ENCODE results near the gene SEPTIN5. TPM values are rescaled to one million over a fixed set of nuclear protein-coding genes. Genes with fewer than 3 reads are reported as not detected.

SEPTIN5 gene
- total and polyA plus RNA-seq, 9 of the 15 experiments (the other 6 are each of a cell fraction or from before 2014, with no cell fraction given): 0.03 to 195 (median 119) TPM

- TF ChIP-seq ZNF699 (CRISPR knock-in tag; IDR thresholded peaks at IDR 0.05; ENCODE audit: insufficient replicate concordance) (peak; percentile 24), LARP7 (IDR thresholded peaks at IDR 0.05) (no peak), CEBPG (CRISPR knock-in tag; IDR thresholded peaks at IDR 0.05) (no peak), CEBPG (tag; conservative IDR thresholded peaks at IDR 0.05 in 1 of 2, IDR thresholded peaks at IDR 0.05 in 1 of 2) (no peak), FOXM1 (IDR thresholded peaks at IDR 0.05; ENCODE audit: low read depth) (no peak), FOXM1 (CRISPR knock-in tag; IDR thresholded peaks at IDR 0.05; ENCODE audit: low read depth) (0 out of 2 replicates have a peak, but pooled peaks have one; percentile 38), ZNF12 (CRISPR knock-in tag; IDR thresholded peaks at IDR 0.05) (peak; percentile 84; the same call in 1 of the 2 replicates), IRF2 (CRISPR knock-in tag; IDR thresholded peaks at IDR 0.05) (peak; percentile 13; the same call in 1 of the 2 replicates), ZNF75A (CRISPR knock-in tag; IDR thresholded peaks at IDR 0.05) (no peak), ZNF133 (CRISPR knock-in tag; IDR thresholded peaks at IDR 0.05) (no peak), GATA2 (CRISPR knock-in tag; IDR thresholded peaks at IDR 0.05) (no peak), CTBP1 (IDR thresholded peaks at IDR 0.05; ENCODE audit: borderline replicate concordance) (peak; percentile 23; the same call in 1 of the 2 replicates), C11orf30 (IDR thresholded peaks at IDR 0.05; ENCODE audit: low read depth) (no peak), HDAC8 (tag; IDR thresholded peaks at IDR 0.05) (0 out of 2 replicates have a peak, but pooled peaks have one; percentile 25), PPARD (CRISPR knock-in tag; IDR thresholded peaks at IDR 0.05) (no peak), NR3C1 (CRISPR knock-in tag; IDR thresholded peaks at IDR 0.05) (no peak), CREB3L1 (IDR thresholded peaks at IDR 0.05; ENCODE audit: borderline replicate concordance, low read depth) (no peak), ESRRA (IDR thresholded peaks at IDR 0.05; ENCODE audit: borderline replicate concordance, low read depth) (no peak), TAL1 (IDR thresholded peaks at IDR 0.05) (no peak), TCF15 (CRISPR knock-in tag; IDR thresholded peaks at IDR 0.05) (no peak), SIX5 (IDR thresholded peaks at IDR 0.05; ENCODE audit: borderline replicate concordance in 1 of 2, insufficient read depth in 1 of 2, low read depth in 1 of 2, low read length in 2 of 2) (0 out of 4 replicates have a peak, but pooled peaks of 1 of the 2 experiments have one; percentile 8), ZBTB43 (CRISPR knock-in tag; IDR thresholded peaks at IDR 0.05) (no peak), HMG20B (CRISPR knock-in tag; IDR thresholded peaks at IDR 0.05) (no peak)
These were observed 47.4 kb upstream of the SEPTIN5 start (continued) for GRCh38 chr22:19666673-19667593.
